Mesenteric fat pad (tissue), 1 donor: ENCODE data around the gene TTC28. TPM values are rescaled to one million over a fixed set of nuclear protein-coding genes. Genes with fewer than 3 reads are reported as not detected.
"Not testable (repeated sequence)": the region's sequence is repeated elsewhere in the genome, so short reads cannot be mapped to it uniquely, and the experiment has no call there.

Experiments
- DNase-seq: peaks from one replicate; pipeline ENCODE4 v3.0.0-alpha.2; 2020; ENCODE audit warnings: low spot score
- total RNA-seq: library from RNA; stranded (reverse); fragmentation: NEBNext Ultra II Directional; extraction: Animal tissue kit (Norgen Biotek cat#: 25700); gene quantifications from one replicate; pipeline ENCODE4 v1.2.1, GENCODE V29; 2021
- donor health status: DM: yes; HTN: yes; CAD: no.

Gene TTC28
- total RNA-seq, 1 donor from 2014 or later = 34.1 TPM

DNA sequence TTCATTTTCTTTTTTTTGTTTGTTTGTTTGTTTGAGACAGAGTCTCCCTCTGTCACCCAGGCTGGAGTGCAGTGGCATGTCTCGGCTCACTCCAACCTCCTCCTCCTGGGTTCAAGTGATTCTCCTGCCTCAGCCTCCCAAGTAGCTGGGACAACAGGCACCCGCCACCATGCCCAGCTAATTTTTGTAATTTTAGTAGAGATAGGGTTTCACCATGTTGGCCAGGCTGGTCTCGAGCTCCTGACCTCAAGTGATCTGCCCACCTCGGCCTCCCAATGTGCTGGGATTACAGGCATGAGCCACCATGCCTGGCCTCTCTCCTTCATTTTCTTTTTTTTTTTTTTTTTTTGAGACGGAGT lies 118.9 kb downstream of the TTC28 start:
- DNase-seq = not testable (repeated sequence)

DNA sequence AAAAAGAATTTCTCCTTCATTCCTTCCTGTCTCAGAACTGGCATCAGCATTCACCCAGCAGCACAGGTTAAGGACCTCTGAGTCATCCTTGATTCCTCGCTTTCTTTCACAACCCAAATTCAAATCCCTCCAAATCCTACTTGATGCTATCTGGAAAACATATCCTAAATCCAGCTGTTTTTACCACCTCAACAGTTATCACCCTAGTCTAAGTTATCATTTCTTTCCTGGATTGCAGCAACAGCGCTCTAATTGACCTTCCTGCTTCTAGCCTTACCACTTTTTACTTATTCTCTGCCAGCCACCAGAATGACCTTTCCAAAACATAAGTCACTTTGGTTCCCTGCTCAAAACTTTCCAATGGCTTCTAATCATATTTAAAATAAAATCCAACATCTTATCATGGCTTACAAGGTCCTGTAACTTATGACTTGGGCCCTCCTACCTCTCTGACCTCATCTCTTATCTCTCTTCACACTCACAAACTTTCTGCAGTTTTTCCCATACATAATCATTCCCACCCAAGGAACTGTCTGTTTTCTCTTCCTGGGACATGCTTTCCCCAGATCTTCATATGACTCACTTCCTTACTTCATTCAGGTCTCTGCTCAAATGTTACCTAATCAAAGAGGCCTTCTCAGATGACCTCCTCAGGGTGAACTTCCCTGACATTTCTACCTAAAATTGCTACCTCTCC lies 119.4 kb downstream of the TTC28 start:
- DNase-seq = no peak

DNA sequence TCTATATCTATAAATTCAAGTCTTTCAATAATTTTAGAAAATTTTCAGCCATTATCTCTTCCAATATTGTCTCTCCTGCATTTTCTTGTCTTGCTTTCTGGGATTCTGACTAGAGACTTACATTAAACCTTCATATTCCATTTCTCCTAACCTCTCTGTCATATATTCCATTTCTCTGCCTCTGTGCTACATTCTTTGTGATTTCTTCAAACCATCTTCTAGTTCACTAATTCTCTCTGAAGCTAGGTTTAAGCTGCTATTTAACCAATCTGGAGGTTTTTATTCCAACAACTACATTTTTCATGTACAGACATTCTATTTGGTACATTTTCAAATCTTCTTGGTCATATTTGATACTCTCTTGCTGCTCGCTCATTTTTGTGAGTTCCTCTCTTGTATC lies 122.5 kb downstream of the TTC28 start:
- DNase-seq = no peak

DNA sequence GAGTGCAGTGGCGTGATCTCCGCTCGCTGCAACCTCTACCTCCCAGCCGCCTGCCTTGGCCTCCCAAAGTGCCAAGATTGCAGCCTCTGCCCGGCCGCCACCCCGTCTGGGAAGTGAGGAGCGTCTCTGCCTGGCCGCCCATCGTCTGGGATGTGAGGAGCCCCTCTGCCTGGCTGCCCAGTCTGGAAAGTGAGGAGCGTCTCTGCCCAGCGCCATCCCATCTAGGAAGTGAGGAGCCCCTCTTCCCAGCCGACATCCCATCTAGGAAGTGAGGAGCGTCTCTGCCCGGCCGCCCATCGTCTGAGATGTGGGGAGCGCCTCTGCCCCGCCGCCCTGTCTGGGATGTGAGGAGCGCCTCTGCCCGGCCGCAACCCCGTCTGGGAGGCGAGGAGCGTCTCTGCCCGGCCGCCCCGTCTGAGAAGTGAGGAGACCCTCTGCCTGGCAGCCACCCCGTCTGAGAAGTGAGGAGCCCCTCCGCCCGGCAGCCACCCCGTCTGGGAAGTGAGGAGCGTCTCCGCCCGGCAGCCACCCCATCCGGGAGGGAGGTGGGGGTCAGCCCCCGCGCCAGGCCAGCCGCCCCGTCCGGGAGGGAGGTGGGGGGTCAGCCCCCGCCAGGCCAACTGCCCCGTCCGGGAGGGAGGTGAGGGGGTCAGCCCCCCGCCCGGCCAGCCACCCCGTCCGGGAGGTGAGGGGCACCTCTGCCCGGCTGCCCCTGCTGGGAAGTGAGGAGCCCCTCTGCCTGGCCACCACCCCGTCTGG lies 126.4 kb downstream of the TTC28 start:
- DNase-seq = not testable (repeated sequence)

DNA sequence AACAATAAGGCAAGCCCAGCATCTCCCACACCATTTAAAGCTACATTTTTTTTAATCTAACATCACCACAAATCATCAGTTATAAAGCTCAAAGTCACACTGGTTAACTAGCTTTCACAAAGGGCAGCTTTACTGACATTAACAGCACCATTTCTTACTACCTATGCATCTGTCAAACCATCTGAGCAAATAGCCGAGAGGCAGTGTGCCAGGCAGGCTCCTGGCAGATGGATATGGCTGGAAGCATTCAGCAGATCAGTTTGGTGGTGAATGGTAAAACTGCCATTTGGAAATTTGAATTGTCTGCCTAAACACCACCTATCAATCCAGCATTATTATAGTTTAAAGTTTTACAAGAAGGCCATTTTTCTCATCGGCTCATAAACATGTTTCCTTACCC lies 131.2 kb downstream of the TTC28 start:
- no peak for DNase-seq

DNA sequence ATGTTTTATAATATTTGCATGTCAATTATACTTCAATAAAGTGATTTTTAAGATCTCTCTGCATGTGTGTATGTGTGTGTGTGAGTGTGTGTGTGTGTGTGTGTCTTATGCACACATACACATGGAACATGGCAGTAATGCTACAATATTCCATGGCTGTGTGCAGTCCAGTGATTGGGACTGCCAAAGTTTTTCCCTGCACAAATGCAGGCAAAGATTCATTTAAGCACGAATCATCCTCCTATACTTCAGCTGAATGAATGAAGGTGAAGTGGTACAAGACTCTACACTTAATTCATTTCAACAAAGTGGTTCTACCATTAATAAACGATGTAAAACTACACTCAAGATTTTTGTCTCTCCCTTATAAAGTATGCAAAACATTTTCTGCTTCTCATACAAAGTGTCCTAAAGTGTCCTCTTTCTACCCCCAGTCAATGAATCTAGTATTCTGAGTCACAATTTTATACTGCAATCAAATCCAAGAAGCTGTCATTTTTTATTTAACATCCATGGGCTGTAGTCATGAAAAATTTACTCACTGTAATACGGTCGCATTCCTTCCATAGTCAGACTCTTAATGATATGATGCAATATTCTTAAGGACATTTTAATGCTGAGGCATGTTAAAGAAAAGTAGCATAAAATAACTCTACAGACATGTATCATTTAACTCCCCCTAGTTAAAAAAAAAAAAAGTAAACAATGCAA lies 132.4 kb downstream of the TTC28 start:
- no peak for DNase-seq

DNA sequence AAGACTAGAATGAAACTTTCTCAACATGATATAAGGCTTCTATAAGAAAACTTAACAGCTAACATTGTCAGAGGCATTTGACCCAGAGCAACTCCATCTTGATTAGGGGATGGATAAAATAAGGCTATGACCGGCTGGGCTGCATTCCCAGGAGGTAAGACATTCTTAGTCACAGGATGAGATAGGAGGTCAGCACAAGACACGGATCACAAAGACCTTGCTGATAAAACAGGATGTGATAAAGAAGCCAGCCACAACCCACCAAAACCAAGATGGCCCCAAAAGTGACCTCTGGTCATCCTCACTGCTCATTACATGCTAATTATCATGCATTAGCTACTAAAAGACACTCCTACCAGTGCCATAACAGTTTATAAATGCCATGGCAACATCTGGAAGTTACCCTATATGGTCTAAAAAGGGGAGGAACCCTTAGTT lies 135.2 kb downstream of the TTC28 start:
- DNase-seq = no peak

DNA sequence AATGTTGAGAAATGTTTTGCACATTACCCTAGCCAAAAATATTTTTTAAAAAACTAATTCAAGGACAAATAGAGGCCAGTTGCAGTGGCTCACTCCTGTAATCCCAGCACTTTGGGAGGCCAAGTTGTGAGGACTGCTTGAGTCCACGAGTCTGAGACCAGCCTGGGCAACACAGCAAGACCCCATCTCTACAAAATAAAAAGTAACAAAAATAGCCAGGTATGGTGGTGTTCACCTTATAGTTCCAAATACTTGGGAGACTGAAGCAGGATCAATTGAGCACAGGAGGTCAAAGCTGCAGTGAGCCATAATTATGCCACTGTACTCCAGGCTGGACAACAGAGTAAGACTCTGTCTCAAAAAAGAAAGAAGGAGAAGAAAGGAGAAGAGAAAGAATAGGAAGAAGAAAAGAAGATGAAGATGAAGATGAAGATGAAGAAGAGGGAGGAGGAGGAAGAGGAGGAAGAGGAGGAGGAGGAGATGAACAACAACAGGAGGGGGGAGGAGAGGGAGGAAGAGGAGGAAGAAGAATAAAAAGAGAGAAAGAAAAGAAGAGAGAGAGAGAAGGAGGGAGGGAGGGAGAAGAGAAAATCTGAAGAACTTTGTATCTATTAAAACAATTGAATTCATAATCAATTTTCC lies 136.5 kb downstream of the TTC28 start:
- no peak for DNase-seq

DNA sequence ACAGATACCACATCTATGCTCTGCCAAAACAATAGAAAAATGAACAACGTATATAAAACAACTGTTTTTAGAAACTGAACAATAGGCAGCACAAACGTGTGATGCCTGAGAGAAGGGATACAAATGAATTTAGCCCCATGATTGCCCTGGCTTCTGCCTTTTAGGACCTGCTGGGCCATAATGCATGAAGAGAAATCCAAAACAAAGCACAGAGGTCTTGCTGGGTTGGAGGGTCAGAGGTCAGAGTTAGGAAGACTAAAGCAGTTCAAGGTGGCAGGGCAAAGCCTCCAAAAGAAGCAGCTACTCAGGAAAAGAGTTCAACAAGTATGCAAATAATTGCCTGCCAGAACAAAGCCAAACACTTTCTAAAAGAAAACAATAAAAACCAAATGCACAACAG lies 138.5 kb downstream of the TTC28 start:
- DNase-seq = no peak

DNA sequence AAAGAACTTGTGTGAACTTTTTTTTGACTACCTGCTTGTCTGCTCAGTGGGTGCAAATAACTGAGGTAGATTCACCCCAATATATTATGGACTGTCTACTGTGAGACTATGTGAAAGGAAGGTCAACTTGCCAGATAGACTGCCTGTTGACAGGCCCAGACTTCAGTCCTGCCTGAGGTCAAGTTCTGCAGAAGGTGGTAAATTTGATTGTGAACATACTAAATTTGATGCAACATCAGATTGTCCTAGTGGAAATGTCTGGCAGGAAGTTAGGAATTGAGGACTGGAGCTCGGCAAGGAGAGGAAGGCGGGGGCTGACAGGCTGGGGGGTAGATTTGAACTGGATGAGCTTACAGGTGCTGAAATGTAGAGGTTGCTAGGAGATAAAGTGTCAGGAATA lies 140.7 kb downstream of the TTC28 start:
- no peak for DNase-seq

DNA sequence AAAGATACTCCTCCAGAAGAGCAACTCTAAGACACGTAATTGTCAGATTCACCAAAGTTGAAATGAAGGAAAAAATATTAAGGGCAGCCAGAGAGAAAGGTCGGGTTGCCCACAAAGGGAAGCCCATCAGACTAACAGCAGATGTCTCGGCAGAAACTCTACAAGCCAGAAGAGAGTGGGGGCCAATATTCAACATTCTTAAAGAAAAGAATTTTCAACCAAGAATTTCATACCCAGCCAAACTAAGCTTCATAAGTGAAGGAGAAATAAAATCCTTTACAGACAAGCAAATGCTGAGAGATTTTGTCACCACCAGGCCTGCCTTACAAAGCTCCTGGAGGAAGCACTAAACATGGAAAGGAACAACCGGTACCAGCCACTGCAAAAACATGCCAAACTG lies 149.1 kb downstream of the TTC28 start:
- DNase-seq = not testable (repeated sequence)

DNA sequence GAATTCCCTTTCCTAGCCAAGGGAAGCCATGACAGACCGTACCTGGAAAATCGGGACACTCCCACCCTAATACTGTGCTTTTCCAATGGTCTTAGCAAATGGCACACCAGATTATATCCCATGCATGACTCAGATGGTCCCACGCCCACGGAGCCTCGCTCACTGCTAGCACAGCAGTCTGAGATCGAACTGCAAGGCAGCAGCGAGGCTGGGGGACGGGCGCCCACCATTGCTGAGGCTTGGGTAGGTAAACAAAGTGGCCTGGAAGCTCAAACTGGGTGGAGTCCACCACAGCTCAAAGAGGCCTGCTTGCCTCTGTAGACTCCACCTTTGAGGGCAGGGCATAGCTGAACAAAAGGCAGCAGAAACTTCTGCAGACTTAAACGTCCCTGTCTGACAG lies 150.5 kb downstream of the TTC28 start:
- not testable (repeated sequence) for DNase-seq

DNA sequence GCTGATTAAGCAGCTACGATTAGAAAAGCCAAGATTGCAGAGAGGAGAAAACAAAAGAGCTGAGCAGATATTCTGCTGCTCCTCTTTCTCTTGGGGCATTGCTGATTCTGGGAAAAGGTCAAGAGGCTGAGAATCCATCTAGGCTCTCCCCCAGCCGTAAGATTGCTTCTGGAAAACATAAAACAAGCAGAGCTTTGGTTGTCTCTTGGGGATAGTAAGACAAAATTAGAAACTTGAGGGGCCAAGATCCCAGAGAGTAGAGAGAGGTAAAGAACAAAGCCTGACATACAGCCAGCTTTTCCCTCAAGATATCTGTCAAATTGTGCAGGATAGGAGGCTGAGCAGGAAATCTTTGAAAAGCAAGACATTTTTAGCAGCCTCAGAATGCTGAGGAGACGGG lies 158.2 kb downstream of the TTC28 start:
- no peak for DNase-seq

DNA sequence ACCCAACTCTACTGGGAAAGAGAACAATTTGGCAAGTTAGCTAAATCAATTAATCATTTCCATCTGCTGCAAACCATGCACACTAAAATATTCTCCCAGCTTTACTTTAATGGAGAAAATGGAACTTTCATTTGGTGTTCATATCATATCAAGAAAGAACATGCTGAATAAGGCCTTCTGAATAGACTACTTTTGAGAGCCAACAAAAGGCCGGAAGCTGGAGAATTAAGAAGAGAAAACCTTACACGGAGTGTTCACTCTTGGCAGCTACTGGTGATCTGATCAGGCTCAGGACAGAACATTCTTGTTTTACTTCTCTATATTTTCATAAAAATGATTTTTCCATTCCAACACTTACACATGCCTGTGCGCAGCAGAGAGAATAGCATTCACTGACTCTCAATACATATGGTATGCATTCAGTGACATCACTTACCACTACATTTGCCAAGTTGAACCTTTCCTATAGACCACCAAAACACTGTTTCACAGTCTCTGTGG lies 165.3 kb downstream of the TTC28 start:
- no peak for DNase-seq

DNA sequence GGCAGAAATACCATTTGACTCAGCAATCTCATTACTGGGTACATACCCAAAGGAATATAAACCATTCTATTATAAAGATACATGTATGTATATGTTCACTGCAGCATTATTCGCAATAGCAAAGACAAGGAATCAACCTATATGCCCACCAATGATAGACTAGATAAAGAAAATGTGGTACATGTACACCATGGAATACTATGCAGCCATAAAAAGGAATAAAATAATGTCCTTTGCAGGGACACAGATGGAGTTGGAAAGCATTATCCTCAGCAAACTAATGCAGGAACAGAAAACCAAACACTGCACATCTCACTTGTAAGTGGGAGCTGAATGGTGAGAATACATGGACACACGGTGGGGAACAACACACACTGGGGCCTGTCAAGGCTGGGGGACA lies 167.3 kb downstream of the TTC28 start:
- not testable (repeated sequence) for DNase-seq

DNA sequence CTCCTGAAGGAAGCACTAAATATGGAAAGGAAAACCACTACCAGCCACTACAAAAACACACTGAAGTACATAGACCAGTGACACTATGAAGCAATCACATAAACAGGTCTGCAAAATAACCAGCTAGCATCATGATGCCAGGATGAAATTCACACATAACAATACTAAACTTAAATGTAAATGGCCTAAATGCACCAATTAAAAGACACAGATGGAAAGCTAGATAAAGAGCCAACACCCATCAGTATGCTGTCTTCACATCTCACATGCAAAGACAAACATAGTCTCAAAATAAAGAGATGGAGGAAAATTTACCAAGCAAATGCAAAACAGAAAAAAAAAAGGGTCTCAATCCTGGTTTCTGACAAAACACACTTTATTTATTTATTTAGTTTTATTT lies 171.7 kb downstream of the TTC28 start:
- DNase-seq = no peak

DNA sequence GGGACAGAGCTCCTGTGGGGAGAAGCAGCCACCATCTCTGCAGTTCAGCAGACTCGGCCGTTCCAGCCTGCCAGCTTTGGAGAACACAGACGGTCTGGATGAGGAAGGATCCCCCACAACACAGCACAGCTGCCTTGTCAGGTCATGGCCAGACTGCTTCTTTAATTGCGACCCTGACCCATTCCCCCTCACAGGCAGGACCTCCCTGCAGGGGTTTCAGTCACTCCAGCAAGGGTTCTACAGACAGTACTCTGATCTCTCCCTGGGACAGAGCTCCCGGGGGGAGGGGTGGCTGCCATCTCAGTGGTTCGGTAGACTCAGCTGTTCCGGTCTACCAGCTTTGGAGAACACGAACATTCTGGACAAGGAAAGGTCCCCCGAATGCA lies 173.5 kb downstream of the TTC28 start:
- no peak for DNase-seq

DNA sequence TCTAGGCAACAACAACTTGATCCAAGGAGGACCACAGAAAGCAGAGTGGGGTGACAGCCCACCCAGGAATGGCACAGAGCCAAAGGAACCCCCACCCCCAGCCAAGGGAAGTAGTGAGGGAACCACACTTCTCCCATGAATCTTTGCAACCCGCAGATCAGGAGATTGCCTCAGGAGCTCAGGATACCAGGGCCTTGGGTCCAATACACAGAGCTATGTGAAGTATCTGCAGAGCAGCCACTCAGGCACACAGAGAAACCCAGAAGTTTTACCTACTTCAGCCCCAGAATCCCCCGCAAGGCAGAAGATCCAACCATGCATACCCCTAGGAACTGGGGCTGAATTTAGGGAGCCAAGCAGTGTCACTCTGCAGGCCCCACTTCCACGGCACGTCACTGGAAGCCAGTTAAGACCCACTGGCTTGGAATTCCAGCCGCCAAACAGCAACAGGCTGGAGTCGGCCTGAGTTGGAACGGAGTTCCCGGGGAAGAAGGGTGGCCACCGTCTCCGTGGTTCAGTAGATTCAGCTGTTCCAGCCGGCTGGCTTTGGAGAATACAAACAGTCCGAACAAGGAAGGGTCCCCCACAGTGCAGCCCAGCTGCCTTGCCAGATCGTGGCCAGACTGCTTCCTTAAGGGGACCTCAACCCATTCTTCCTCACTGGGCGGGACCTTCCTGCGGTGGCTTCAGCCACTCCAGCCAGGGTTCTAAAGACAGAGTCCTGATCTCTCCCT lies 174.1 kb downstream of the TTC28 start:
- no peak for DNase-seq

DNA sequence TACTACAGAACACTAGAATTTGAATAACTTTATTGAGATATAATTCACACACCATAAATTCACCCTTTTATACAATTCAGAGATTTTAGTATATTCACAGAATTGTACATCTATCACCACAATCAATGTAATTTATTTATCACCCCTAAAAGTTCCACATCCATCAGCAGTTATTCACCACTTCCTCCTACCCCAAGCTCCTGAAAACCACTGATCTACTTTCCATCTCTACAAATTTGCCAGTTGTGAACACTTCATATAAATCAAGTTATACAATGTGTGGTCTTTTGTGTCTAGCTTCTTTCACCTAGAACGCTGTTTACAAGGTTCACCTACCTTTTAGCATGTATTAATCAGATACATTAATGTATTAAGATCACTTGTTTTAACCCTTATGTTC lies 179.6 kb downstream of the TTC28 start:
- DNase-seq = no peak

DNA sequence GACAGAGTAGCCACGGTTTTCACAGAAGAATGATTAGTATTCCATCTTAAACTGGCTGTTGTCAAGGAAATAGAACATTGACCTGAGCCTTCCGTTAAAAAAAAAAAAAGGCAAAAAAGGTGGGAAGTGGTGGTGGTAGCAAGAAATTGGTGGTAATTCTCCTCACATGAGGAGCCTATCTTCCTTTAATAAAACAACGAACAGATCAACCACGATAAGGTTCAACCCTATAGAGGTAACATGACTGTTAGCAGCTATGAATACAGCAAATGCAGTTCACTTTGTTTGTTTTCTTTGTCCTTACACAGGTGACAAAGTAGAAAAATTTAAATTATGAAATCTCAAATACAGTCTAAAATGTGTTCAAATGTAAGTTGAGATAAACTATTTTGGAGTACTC lies 181.6 kb downstream of the TTC28 start:
- no peak for DNase-seq

DNA sequence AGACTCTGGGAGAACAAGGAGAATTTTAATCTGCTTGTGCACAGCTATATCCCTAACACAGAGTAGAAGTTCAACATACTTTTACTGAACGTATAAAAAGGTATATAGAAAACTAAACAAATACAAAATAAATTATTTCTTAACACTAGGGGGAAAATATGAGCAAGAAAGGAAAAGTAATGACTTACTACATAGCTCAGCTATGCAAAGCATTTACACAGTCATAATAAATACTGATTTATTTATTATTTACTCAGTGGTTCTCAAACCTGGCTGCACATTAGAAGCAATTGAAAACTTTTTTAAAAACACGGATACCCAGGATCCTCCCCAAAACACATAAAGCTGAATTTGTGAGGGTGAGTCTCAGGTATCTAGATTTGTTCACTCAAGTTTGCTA lies 182.5 kb downstream of the TTC28 start:
- DNase-seq = no peak
